Measurements from ENCODE around the gene DGKK.

- TF ChIP-seq POLR2A (IDR thresholded peaks at IDR 0.05; ENCODE audit: low read depth, low read length): no peak
- TF ChIP-seq POLR2AphosphoS5 (IDR thresholded peaks at IDR 0.05; ENCODE audit: low read depth, low read length): no peak
- no peak for TF ChIP-seq TAF1 (IDR thresholded peaks at IDR 0.05; ENCODE audit: borderline replicate concordance, low read depth, low read length)
Observed at GRCh38 chrX:50432829-50433289, 37.8 kb downstream of the DGKK start.
